GM12874 (cell line): ENCODE measurements around the gene TRAPPC5.

Source experiments
- TF ChIP-seq, protein P1 (sequence below): IDR thresholded peaks from 2 replicates; pipeline ENCODE4 v1.5.1; 2011; ENCODE audit warnings: low read depth, mild to moderate bottlenecking, control low read depth, low read length, moderate library complexity; ENCODE audit not compliant: insufficient read depth

TRAPPC5 gene

DNA sequence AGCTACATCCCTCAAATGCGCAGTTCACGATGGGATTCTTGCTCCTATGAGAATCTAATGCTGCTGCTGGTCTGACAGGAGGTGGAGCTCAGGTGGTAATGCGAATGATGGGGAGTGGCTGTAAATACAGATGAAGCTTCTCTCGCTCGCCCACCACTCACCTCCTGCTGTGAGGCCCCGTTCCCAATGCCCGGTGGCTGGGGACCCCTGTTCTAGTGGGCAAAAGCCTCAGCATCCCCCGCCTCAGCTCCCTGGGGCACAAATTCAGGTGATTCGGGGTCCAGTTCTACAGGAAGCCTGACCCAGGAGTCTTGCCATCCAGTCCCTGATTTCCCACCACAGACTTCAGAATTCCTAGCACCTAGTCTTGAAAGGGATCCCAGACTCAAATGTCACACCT is 8.1 kb upstream of the TRAPPC5 start:
- TF ChIP-seq, protein P1, sequence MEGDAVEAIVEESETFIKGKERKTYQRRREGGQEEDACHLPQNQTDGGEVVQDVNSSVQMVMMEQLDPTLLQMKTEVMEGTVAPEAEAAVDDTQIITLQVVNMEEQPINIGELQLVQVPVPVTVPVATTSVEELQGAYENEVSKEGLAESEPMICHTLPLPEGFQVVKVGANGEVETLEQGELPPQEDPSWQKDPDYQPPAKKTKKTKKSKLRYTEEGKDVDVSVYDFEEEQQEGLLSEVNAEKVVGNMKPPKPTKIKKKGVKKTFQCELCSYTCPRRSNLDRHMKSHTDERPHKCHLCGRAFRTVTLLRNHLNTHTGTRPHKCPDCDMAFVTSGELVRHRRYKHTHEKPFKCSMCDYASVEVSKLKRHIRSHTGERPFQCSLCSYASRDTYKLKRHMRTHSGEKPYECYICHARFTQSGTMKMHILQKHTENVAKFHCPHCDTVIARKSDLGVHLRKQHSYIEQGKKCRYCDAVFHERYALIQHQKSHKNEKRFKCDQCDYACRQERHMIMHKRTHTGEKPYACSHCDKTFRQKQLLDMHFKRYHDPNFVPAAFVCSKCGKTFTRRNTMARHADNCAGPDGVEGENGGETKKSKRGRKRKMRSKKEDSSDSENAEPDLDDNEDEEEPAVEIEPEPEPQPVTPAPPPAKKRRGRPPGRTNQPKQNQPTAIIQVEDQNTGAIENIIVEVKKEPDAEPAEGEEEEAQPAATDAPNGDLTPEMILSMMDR: no peak

DNA sequence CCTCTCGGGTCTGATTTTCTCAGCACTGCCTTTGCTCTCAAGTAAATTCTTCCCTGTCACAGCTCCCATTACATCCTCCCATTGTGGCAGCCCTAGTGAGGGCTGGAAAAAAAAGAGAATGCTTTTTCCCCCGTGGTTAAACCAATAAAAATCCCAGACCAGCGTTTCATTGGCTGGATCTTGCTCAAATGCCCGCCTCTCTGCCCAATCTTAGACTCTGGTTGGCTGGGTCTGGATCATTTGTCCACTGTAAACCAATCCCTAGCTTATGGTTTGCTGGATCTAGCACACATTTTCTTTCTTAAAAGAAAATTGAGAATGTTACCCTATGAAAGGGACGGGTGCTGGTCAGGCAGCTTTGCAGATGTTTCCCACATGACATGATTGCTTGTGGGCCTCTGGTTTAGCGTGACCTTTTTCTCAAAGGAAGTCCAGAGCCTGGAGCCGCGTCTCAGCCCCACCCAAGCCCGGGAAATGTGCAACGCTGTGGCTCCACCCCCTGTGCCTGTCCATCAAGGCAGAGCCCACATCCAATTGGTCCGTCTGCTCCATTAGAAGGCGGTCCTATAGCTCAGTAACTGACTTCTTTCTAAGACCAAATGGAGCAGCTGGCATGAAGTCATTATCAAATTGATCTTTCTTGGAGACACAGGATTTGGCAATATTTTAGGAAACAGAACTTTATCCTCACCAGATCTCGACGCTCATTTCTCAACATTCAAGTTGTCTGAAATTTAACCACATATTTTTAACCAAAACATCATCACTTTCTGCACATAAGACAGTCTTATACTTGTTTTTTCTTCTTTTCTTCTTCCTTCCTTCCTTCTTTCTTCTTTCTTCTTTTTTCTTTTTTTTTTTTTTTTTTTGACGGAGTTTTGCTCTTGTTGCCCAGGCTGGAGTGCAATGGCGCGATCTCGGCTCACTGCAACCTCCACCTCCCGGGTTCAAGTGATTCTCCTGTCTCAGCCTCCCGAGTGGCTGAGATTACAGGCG is 6.3 kb upstream of the TRAPPC5 start:
- TF ChIP-seq, protein P1: no peak

DNA sequence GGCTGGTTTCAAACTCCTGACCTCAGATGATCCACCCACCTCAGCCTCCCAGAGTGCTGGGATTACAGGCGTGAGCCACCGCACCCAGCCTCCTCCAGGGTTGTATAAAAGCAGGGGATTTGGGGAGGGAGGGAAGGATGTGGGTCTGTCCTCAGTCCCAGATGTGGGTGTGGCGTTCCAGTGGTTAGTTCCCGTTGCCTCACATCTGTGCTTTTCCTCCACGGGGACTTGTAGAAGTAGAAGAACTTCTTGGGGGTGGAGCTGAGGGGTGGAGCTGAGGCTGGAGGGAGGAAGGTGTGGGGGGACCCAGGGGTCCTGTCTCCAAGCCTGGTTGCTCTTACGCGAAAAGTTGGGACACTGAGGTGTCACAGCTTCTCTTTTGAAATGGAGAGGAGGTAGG is 4.3 kb upstream of the TRAPPC5 start:
- TF ChIP-seq, protein P1: no peak

DNA sequence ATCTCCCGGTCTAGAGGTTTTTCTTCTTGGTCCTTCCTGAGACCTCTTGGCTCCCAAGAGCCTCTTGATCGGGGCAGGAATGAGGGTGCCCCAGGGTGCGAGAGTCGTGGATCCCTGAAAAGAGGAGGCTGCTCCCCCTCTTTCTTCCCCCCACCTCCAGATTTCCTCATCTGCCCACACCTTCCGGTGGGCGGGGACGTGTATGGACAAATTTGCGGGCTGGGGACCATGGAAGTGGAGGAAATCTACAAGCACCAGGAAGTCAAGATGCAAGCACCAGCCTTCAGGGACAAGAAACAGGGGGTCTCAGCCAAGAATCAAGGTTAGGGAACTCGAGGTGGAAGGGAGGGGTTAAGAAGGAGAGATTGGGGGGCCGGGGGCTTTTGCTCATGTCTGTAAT is 3.8 kb upstream of the TRAPPC5 start, which contains the start of gene MCEMP1:
MCEMP1 (plus strand) TSS at position 237 of the 400 bp plus-strand sequence; CDS start at position 268, 31 bp downstream.
- TF ChIP-seq, protein P1: no peak

DNA sequence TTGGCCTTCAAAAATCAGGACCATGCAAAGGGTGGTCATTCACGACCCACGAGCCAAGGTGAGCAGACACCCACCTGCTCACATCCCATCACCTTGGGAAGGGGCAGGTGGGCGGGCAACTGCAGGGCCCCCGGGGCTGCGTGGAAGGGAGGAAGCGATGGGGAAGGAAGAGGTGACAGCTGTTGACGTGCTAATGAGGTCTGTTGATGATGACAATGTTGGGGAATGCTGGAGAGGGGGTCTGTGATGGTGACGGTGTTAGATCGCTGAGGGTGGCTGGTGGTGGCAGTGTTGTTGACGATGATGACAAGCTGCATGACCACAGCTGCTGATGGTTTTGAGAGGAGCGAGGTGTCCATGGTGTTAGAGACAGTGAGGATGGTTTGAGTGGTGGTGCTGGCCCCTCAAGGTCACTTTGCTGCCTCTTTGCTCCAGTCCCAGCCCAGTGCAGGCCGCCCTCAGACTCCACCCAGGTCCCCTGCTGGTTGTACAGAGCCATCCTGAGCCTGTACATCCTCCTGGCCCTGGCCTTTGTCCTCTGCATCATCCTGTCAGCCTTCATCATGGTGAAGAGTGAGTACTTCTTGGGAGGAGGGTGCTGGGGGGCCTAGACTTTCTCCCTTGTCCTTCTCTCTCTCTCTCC is 2.8 kb upstream of the TRAPPC5 start:
- TF ChIP-seq, protein P1: 0 out of 2 replicates have a peak, but pooled peaks have one; percentile 10

DNA sequence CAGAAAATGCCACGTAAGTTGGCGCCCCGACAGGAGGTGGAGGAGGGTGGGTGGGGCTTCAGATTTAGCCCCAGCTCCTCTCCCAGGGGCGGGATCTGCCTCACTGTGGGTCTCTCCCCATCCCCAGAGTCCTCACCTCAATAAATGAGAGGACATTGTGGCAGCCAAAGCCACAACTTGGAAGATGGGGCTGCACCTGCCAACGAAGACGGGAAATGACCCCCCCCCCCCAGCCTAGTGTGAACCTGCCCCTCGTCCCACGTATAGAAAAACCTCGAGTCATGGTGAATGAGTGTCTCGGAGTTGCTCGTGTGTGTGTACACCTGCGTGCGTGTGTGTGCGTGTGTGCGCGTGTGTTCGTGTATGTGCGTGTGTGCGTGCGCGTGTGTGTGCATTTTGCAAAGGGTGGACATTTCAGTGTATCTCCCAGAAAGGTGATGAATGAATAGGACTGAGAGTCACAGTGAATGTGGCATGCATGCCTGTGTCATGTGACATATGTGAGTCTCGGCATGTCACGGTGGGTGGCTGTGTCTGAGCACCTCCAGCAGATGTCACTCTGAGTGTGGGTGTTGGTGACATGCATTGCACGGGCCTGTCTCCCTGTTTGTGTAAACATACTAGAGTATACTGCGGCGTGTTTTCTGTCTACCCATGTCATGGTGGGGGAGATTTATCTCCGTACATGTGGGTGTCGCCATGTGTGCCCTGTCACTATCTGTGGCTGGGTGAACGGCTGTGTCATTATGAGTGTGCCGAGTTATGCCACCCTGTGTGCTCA is 1.5 kb upstream of the TRAPPC5 start:
- TF ChIP-seq, protein P1: peak; percentile 65
